K562 (cell line): ENCODE results near the gene SOCS3. TPM values are rescaled to one million over a fixed set of nuclear protein-coding genes. Genes with fewer than 3 reads are reported as not detected.

ENCODE experiments used
- CHD1 ChIP-seq: fragments of 200-600 bp; sonication (generic); IDR thresholded peaks from one replicate; pipeline ENCODE4 v1.6.1; 2012; ENCODE audit warnings: mild to moderate bottlenecking, moderate library complexity, low read length, inconsistent platforms
- ZC3H11A ChIP-seq: IDR thresholded peaks from 2 replicates; pipeline ENCODE4 v1.6.1; 2012; ENCODE audit warnings: low read depth, low read length, improper control_type of control experiment
- polyA plus RNA-seq, 8 experiments: library from polyadenylated mRNA; depleted of rRNA in 4 of 8; stranded (reverse) in 5 of 8; unstranded in 3 of 8; fragments of >200 nt; fragmentation: Nextera tagmentation in 2 of 8; fragmentation: Illumina TruSeq in 1 of 8; extraction: Ambion mirVana in 2 of 8; extraction: Trizol in 1 of 8; gene quantifications; 2 replicates each; pipeline versions ENCODE4 v1.2.1 to v1.2.3, GENCODE V29; 2011 to 2014; ENCODE audit warnings: inconsistent platforms in 1 of 8, missing spikeins in 1 of 8
- total RNA-seq, 7 experiments: library from RNA; depleted of rRNA in 6 of 7; stranded (reverse); fragments of >200 nt in 6 of 7; fragmentation: Illumina TruSeq in 2 of 7; extraction: Trizol in 2 of 7; gene quantifications; 2 replicates each; pipeline versions ENCODE4 v1.2.1 to v1.2.3, GENCODE V29; 2011 to 2021; ENCODE audit warnings: low replicate concordance in 1 of 7
- TF ChIP-seq, protein P1 (sequence below), 2 experiments: fragments of 450-650 bp; IDR thresholded peaks; 2 replicates each; pipeline ENCODE4 v1.6.1; 2016; ENCODE audit warnings: mild to moderate bottlenecking in 2 of 2, borderline replicate concordance in 1 of 2, low read depth in 1 of 2, moderate library complexity in 1 of 2
- TF ChIP-seq, protein P2 (sequence below): sonication (generic); formaldehyde crosslinking; IDR thresholded peaks from 2 replicates; pipeline ENCODE4 v1.9.0; 2022; ENCODE audit warnings: mild to moderate bottlenecking, missing genetic modification reagents
- TF ChIP-seq, protein P3 (sequence below): IDR thresholded peaks from 2 replicates; pipeline ENCODE4 v1.6.1; 2016; ENCODE audit warnings: missing genetic modification characterization, missing compliant biosample characterization

SOCS3 gene
- total and polyA plus RNA-seq, 9 of the 15 experiments (the other 6 are each of a cell fraction or from before 2014, with no cell fraction given): 0.56 to 38.9 (median 13.7) TPM

DNA sequence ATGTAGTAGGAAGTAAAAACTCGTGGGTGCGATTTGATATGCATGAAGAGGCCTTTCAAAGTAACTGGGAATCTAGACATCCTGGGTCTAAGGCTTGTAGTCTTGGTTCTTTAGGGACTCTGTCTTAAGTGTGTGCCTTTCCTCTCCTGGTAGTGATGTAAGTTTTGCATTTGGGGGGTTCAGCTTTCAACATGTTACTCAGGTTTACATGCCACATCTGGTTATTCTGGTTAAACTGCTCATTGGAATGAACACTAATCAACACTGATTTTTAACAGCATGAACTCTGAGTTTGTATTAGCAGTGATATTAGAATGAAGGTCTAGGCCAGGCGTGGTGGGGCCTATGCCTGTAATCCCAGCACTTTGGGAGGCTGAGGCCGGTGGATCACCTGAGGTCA is 33.7 kb upstream of the SOCS3 start (continued):
- TF ChIP-seq, protein P1, sequence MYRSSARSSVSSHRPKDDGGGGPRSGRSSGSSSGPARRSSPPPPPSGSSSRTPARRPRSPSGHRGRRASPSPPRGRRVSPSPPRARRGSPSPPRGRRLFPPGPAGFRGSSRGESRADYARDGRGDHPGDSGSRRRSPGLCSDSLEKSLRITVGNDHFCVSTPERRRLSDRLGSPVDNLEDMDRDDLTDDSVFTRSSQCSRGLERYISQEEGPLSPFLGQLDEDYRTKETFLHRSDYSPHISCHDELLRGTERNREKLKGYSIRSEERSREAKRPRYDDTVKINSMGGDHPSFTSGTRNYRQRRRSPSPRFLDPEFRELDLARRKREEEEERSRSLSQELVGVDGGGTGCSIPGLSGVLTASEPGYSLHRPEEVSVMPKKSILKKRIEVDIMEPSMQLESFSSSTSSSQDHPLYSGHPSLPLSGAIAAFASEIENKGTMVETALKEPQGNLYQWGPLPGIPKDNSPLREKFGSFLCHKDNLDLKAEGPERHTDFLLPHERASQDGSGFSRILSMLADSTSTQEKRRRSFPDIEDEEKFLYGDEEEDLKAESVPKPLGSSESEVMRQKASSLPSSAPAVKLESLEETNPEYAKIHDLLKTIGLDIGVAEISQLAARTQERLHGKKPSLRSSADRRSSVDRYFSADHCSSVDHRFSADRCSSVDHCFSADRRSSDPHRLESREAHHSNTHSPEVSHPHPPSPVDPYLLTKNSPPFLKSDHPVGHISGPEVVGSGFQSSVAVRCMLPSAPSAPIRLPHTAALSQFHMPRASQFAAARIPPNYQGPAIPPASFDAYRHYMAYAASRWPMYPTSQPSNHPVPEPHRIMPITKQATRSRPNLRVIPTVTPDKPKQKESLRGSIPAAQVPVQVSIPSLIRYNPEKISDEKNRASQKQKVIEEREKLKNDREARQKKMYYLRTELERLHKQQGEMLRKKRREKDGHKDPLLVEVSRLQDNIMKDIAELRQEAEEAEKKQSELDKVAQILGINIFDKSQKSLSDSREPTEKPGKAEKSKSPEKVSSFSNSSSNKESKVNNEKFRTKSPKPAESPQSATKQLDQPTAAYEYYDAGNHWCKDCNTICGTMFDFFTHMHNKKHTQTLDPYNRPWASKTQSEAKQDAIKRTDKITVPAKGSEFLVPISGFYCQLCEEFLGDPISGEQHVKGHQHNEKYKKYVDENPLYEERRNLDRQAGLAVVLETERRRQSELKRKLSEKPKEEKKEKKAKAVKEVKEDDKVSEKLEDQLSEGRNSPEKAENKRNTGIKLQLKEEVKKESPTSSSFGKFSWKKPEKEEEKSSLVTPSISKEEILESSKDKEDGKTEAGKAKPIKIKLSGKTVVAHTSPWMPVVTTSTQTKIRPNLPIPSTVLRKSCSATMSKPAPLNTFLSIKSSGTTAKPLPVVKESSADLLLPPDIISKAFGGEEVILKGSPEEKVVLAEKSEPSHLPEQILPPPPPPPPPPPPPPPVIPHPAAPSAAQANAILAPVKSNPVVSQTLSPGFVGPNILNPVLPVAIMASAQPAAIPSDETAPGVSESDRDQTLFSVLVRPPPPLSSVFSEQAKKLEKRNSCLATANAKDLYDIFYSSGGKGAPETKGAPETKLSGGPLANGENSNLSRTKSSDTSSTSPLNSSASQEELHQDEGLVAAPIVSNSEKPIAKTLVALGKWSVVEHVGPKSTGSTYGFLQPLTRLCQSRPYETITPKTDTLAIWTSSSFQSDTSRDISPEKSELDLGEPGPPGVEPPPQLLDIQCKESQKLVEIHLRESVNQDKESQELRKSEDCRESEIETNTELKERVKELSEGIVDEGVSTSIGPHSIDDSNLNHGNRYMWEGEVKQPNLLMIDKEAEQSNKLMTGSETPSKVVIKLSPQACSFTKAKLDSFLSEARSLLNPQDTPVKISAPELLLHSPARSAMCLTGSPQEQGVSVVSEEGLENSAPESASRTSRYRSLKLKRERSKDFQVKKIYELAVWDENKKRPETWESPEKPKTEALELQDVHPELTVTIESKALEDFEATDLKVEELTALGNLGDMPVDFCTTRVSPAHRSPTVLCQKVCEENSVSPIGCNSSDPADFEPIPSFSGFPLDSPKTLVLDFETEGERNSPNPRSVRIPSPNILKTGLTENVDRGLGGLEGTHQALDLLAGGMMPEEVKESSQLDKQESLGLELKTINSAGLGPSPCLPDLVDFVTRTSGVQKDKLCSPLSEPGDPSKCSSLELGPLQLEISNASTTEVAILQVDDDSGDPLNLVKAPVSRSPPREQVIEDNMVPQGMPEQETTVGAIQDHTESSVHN (IDR thresholded peaks at IDR 0.05; ENCODE audit: borderline replicate concordance in 1 of 2, low read depth in 1 of 2): no peak
- TF ChIP-seq ZC3H11A: no peak
- TF ChIP-seq CHD1: no peak
- TF ChIP-seq, protein P2, sequence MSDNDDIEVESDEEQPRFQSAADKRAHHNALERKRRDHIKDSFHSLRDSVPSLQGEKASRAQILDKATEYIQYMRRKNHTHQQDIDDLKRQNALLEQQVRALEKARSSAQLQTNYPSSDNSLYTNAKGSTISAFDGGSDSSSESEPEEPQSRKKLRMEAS (CRISPR knock-in tag): no peak
- TF ChIP-seq, protein P3, sequence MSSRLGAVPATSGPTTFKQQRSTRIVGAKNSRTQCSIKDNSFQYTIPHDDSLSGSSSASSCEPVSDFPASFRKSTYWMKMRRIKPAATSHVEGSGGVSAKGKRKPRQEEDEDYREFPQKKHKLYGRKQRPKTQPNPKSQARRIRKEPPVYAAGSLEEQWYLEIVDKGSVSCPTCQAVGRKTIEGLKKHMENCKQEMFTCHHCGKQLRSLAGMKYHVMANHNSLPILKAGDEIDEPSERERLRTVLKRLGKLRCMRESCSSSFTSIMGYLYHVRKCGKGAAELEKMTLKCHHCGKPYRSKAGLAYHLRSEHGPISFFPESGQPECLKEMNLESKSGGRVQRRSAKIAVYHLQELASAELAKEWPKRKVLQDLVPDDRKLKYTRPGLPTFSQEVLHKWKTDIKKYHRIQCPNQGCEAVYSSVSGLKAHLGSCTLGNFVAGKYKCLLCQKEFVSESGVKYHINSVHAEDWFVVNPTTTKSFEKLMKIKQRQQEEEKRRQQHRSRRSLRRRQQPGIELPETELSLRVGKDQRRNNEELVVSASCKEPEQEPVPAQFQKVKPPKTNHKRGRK (tag): no peak
